Activated effector memory CD4-positive, alpha-beta T cell treated with Interleukin-2 at 50 U/mL for 16 hours (primary cell): ENCODE measurements around the gene CLDN34.

Source experiments
- DNase-seq: peaks from one replicate; pipeline ENCODE4 v3.0.0-alpha.2; 2020

Gene CLDN34

DNA sequence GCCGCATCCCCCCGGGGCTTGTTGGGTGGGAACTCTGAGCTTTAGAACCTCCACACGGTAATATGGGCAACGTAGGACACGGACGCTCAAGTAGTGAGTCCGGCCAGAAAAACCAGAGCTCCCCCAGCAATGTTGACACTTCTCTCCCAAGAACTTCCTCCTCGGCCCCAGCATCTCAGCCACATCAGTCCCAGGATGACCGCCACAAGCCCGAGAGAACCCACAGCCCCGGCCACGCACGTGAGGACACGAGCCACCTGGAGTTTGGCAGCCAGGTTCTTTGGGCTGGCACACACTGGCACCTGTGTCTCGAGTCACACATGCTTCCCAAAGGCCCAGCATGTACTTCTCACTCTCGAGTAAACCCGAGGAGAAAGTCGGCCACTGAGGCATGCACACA lies 16.3 kb downstream of the CLDN34 start:
- DNase-seq = no peak

DNA sequence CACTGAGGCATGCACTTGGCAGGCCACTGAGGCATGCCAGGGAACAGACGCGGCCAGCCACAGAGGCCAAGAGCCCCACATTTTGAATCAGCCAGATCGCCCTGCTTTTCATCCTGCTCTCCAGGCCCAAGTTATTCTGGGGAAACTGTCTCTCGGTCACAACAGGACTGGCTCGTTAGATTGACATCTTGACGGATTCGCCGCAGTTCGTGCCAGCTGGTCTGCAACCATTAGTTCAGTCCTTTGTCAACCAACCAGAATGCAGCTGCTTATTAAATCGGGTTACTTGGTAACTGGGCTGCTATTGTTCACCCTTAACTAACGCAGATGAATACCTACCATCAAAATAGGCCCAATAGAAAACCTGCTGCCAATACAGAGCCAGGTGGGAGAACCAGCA lies 16.7 kb downstream of the CLDN34 start:
- DNase-seq = no peak

DNA sequence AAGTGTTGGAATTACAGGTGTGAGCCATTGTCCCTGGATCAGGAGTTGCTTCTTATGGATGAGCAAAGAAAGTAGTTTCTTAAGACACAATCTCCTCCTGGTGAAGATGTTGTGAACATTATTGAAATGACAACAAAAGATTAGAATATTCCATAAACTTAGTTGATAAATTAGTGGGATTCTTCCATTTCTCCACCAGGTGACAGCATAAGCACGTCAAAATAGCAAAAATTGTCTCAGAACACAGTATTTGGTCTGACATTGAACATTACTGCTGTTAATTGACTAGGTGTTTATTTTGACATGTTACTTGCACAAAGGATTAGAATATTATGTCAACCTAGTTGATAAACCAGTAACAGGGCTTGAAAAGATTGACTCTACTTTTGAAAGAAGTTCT lies 21.6 kb downstream of the CLDN34 start:
- DNase-seq = no peak

DNA sequence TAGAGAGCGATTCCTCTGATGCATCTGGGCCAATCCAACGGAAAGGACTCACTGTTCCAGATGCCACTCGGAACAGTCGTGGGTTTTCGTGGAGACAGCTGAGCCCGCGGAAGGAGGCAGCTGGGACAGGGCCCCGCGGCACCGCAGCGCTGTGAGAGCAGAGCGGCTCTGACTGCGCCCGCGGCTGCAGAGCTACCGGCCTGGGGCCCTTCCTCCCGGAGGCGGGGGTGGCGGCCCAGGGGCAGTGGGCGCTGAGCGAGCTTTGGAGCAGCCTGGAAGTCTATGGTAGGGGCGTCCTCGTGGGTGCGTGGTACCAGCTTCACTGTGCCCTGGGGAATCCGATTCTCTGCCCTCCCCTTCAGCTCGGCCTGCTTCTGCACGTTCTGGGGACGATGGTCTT lies 24.9 kb downstream of the CLDN34 start:
- DNase-seq = no peak

DNA sequence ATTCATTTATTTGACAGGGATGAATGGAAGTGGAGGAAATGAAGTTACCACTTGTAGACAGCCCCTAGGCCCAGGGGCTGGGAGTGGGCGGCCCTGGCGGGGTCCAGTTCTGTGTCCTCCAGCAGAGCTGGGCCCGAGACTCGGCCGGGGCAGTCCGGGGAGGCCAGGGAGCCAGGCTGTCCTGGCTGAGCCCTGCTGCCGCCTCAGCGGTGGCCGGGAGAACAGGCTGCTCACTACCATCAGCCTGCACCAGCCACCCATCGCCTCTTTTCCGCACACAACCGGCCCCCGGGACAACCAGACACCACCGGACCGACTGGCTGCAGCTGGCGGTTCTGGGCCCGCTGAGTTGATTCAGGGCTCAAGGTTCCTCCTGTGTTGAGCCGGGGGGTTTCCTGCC lies 25.6 kb downstream of the CLDN34 start:
- no peak for DNase-seq

DNA sequence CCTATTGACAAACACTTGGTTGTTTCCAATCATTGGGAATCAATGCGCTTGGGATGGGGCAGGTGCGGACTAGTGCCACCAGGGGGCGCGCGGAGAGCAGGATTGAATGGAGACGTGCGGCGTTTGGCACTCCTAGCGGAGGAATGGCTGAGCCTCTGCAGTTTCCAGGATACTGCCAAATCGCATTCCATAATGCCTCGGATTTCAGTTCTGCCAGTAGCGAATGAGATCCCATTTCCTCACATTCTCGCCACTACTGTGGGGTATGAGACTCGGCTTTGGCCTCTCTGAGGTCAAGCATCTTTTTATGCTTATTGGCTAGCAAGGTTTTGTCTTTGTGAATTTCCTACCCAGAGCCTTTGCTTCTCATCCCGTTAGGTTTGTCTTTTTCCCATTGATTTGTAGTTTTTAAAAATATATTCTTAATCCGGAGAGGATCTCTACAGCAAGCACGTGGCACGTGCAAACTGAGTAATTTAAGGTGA lies 28.7 kb downstream of the CLDN34 start:
- DNase-seq = peak; percentile 54

DNA sequence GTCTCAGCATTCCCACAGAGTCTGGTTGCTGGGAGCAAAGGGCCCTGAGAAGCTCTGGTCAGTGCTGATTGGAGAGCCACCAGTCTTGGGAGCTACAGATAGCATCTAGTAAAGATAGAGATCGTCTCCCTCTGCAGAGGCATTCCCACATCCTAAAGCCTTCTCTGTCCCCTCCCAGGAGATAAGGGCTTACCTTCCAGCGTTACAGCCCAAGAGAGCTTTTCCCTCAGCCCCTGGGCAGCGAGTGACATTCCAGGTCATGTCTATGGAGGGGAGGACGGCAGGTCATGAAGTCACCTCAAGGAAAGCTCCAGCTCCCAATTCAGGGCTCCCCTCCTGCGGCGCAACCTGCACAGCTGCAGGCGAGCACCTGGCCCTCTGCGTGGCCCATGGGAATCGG lies 29.9 kb downstream of the CLDN34 start:
- no peak for DNase-seq

DNA sequence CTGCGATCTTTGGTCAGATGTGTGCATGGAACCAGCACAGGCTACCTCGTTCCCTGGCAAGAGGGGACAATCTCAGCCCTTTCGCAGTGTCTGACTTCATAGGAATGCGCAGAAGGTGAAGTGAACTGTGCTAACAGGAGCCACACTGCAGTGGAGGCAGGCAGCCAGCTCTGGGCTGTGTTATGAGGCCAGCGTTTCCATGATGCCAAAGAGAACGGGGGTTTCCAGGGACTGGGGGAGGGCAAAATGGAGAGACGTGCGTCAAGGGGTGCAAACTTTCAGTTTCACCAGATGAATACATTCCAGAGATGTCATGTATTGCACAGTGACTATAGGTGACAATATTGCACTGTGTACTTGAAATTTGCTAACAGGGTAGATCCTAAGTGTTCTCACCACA lies 30.4 kb downstream of the CLDN34 start:
- no peak for DNase-seq

DNA sequence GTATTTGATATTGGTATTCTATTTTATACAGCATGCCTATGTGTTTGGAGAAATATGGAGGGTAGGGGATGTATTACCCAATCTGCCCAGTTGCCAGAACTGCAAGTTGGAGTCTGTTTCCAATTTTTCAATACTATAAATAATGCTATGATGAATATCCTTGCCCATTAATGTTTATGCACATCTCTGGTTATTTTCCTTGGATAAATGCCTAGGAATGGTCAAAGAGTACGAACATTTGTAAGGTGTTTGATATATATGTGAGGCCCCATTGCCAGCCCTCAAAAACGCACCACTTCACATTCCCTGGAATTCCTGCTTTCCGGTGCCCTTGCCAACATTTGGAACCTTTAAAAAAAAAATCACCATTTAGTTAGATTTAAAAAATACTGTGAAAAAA lies 34.3 kb downstream of the CLDN34 start:
- DNase-seq = no peak

DNA sequence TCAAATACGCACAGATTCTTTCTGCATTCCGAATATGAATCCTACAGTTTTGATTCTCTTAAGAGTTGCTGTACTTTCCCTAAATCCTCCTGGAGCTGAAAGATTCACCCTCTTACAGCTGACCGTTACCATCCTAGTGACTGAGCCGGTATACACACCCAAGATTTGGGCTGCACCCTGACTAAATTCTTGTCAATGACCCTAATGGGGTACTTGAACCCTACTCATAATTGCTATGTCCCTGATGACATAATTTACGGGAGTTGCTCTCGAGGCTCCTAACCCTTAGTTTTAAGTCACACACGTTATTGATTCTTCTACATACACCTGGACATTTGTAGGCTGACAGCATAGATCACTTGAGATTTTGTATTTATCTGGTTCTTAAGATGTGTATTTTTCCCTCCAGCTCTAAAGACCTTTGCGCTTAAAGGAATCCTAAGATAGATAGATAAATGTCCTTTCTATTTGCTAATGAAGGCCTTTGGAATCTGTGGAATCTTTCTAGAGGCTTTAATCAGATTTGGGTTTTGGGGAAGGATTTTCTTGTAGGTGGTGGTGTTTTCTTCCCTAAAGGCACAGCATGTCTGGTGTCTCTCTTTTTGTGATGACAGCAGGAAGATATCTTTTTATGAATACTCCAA lies 37.8 kb downstream of the CLDN34 start:
- DNase-seq = no peak

DNA sequence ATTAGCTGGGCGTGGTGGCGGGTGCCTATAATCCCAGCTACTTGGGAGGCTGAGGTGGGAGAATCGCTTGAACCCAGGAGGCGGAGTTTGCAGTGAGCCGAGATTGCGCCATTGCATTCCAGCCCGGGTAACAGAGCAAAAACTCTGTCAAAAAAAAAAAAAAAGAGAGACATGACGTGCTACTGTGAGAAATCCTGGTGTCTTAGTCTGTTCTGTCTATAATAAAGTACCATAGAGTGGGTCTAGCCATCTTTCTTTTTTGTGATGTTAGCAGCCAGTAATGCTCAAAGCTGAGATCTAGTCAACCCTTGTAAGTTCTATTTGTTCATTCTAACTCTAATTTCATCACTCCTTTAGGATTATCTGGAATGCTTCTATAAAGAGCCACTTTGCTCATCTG lies 38.9 kb downstream of the CLDN34 start:
- DNase-seq = no peak

DNA sequence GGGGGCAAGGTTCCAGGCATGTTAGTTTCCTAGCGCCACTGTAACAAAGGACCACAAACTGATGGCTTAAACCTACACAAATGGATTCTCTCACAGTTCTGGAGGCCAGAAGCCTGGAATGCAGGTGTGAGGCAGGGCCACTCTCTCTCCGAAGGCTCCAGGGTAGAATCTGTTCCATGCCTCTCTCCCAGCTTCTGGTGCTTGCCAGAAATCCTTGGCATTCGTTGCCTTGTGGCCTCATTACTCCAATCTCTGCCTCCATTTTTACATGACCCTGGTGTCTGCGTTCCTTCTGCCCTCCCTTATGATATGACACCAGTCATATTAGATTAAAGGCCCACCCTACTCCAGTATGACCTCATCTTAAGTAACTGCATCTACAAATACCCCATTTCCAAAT lies 39.6 kb downstream of the CLDN34 start:
- DNase-seq = no peak

DNA sequence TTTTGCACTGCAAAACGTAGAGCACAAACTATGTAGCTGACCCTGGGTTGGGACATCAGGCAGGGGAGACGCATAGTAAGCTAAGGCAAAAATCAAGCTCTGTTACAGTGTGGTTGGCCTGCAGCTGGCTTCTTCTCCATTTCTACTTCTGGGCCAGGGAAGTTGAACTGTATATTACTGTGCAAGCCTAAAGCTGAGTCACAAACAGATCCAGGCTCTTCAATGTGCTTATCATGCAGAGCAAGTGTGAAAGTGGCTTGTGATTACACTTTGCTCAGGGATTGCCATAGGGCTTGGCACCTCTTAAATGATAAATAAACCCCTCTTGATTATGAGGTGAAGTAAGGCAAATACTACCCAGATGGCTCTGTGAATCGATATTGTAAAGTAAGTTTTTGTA lies 40.5 kb downstream of the CLDN34 start:
- DNase-seq = no peak

DNA sequence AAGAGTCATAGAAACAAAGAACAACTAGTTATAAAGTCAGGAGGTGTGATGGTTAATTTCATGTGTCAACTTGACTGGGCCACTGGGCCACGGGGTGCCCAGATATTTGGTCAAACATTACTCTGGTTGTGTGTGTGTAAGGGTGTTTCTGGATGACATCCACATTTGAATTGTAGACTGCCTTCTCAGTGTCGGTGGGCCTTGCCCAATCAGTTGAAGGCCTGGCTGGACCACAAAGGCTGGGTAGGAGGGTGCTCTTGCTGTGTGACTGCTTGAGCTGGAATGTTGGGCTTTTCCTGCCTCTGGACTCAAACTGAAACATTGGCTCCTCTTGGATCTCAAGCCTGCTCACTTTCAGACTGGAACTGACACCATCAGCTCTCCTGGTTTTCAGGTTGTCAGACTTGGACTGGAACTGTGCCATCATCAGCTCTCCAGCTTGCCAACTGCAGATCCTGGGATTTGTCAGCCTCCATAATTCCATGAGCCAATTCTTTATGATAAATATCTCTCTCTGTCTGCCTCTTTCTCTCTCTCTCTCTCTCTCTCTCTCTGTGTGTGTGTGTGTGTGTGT lies 41.4 kb downstream of the CLDN34 start:
- DNase-seq = no peak

DNA sequence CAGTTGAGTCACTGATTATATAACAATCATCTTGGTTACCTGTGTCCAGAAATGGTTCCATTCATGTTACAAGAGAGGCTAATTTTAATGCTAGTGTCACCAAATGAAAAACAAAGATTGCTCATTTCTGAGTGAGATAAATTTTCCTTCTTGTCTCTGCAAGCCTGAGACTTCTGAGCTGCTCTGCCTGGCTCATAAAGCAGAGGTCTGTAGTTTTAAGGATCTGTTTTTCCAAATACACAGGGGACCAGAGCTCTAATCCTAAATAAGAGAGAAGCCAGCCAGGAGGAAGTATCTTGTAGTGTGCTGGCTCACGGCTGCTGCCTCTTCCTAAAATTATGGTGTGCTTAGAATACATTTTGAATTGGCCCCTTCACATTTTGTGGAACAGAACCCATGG lies 42.6 kb downstream of the CLDN34 start:
- no peak for DNase-seq

DNA sequence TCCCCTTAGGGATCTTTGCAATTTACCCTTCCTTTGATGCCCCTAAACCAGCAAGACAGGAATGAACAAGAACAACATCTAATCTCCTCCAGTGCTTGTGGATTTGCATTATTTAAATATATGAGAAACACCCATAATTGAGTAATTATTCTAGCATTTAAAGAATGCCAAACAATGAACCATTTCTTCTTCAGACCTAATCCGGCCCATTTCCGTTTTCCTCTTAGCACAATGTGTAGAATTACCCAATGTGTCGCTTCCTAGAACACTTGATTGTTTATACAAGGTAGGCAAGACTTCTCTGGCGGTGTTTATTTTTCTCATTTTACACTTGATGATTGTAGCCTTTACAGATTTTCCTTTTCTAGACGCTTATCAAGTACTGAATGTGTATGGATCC lies 43.5 kb downstream of the CLDN34 start:
- DNase-seq = no peak

DNA sequence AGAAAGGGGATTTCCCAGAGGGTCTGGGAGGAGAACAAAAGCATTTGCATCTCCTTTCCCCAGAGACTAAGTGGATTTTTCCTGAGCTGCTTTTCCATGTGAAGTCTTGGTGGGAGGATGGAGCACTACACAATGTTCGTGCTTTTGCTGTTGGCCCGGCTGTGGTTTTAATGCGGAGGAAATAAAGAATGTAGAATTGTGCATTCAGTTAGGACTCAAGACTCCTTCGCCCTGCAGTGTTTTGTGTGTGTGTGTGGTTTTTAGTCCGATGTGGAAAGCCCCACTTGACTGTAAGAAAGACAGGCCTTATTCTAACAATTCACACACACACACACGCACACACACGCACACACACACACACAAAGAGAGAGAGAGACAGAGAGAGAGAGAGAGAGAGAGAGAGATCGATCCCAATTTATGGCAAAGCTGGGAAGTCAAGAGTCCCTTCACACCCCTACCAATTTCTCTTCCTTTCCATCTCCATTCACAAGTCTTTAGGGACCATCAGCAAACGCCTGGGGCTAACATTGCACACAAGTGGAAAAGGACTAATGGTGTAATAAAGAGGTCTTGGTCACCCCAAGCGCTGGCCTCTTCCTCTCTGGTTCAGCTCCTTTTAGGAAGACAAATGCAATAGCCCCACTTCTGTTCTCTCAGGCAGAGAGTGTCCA lies 44.2 kb downstream of the CLDN34 start:
- no peak for DNase-seq

DNA sequence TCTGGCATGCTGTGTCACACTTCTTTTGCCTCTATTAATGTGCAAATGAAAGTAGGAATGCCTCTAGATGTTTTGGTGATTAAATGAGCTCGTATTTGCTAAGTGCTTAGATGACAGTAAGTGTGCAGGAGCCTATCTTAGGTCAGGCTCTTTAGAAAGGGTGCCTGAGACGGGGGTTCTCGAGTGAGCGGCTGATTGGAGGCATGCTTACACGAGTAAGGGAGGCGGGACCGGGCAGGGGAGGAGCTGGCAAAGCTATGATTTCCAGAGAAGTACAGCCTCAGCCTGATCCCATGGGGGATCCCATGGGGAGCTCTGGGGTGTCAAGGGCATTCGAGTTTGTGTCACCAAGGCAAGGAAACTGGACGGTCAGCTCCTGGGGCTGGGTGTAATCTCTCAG lies 44.8 kb downstream of the CLDN34 start:
- no peak for DNase-seq

DNA sequence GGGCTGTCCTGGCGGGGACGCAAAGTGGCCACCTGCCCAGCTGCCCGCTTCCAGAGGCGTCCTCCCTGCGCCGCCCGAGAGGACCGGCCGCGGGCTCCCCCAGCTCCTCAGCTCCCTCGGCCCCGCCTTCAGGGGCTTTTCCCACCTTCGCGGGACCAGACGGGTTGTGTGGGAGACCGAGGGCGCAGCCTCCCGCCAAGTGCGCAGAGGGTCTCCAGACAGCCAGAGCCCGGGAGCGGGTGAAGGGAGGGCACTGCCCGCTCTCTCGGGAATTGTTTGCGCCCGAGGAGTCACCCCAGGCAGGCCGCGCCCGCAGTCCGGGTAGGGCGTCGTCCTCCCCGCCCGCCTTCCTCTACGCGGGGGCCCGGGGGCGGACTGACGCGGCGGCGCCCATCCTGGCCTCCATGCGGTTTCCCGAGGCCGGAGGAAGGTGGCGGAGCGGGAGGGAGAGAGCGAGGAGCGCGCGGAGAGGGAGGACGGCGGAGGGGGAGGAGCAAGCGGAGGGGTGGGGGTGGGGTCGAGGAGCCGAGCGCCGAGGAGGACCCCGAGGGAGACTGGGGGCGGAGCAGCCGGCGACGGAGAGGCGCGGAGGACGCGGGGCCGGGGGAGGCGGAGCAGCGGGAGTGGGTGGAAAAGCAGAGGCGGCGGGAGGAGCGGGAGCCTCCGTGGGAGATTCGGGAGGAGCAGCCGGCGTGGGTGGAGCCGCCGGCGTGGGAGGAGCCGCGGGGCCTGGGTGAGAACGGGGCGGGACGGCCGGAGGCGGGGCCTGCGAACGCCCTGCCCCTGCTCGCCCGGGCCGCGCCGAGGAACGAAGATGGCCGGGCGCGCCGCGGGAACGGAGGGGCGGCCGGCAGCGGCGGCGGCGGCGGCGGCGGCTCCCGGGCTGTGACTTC lies 47.5 kb downstream of the CLDN34 start:
- DNase-seq = peak; percentile 69

DNA sequence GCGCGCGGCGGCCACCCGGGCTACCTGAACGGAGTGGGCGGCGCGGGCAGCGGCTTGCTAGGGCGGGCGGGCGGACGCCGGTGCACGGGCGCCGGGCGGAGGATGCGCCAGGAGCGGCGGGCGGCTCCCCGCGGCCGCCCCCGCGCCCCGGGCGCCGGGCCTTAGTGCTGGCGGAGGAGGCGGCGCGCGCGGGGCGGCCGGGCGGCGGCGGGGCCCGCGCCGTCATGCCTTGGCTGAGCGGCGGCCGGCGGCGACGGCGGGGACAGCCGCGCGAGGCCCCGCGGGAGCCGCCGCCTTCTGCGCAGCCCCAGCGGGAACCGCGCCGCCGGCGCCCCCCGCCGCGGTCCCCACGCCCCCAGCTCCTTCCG lies 48.2 kb downstream of the CLDN34 start:
- no peak for DNase-seq

DNA sequence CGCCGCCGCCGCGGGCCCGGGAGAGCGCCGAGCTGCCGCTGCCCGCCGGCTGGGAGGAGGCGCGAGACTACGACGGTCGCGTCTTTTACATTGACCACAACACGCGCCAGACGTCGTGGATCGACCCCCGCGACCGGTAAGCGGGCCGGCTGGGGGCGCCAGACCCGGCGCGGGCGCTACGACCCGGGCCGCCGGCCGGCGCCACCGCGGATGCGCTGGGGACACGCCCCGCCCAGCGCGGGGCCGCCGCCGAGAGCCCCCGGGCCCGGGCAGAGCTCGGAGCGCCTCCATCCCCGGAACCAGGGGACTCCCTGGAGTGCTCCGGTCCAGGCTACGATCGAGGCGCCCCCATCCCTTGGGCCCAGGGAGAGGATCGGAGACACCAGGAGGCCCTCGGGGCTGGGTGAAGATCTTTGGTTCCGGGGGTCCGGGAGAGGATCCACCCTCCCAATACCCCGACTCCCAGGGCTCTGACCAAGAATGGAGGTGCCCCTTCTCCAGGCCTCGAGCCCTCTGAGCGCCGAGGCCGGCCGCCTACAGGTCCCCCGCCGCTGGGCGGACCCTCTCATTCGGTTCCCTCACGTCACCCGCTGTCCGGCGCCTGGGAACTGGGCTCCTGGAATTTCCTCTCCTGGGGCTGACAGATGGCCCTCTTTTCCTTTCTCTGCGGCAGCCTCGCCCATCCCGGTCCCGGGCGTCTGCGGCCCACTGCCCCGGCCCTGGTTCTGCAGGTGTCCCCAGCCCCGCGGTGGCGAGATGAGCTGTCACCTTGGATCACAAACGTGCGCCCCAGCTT lies 48.8 kb downstream of the CLDN34 start:
- no peak for DNase-seq

DNA sequence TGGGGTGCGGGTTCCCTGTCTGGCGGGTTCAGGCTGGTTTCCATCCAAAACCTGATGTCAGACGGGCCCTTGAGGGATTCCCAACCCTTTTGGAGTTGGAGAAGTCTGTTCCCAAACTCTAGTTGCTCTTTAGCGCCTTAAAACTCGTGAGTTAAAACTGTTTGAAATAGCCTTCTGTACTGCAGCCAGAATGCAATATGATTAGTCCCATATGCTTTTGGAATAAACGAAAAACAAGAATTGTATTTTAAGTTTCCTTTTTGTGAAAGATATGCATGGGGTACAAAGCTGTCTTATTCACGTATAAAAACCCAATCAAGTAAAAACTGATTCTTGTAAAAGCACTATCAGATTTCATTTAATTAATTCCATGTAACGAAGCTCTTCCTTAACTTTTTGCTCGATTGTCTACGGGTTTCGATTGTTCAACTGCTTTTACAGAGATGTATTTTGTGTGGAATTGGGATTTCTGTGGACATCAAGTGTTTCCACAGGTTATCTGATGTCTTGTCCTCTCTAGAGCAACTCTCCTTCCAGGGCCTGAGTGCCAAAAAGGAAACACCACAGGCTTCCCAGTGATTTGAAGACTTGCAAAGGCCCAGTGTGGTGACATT lies 49.5 kb downstream of the CLDN34 start:
- DNase-seq = no peak
